NCI-H187 treated with DMSO at 0.1 percent for 48 hours (cell line): Measurements from ENCODE around the gene CD300LD.
"Not testable (repeated sequence)": the region's sequence is repeated elsewhere in the genome, so short reads cannot be mapped to it uniquely, and the experiment has no call there.

Source experiments
- DNase-seq: peaks from one replicate; lab custom pipeline; 2025; lab: John Stamatoyannopoulos, UW

The CD300LD gene

GRCh38 chr17:74571621-74572270 lies 20.3 kb downstream of the CD300LD start:
- DNase-seq: no peak

- no peak for DNase-seq
Measured at GRCh38 chr17:74569020-74570003, 22.8 kb downstream of the CD300LD start.

- DNase-seq: no peak
Measured at GRCh38 chr17:74568106-74568873, 23.8 kb downstream of the CD300LD start.

- no peak for DNase-seq
Measured at GRCh38 chr17:74567397-74567796, 24.7 kb downstream of the CD300LD start, which contains the start of gene CD300H. TSS of gene CD300H (minus strand) at chr17:74567509.

- DNase-seq: no peak
Measured at GRCh38 chr17:74566132-74566753, 25.8 kb downstream of the CD300LD start.

- no peak for DNase-seq
Measured at GRCh38 chr17:74565126-74565525, 27.0 kb downstream of the CD300LD start.

GRCh38 chr17:74563358-74563757 lies 28.7 kb downstream of the CD300LD start:
- DNase-seq: no peak

- no peak for DNase-seq
Measured at GRCh38 chr17:74561586-74561985, 30.5 kb downstream of the CD300LD start.

GRCh38 chr17:74558882-74559519 lies 33.1 kb downstream of the CD300LD start:
- DNase-seq: no peak

GRCh38 chr17:74558402-74558801 lies 33.7 kb downstream of the CD300LD start:
- DNase-seq: not testable (repeated sequence)

- DNase-seq: no peak
Measured at GRCh38 chr17:74555427-74555940, 36.6 kb downstream of the CD300LD start.

GRCh38 chr17:74554909-74555308 lies 37.2 kb downstream of the CD300LD start:
- DNase-seq: no peak

- no peak for DNase-seq
Measured at GRCh38 chr17:74552037-74552436, 40.0 kb downstream of the CD300LD start.

- no peak for DNase-seq
Measured at GRCh38 chr17:74550602-74551001, 41.5 kb downstream of the CD300LD start.

- DNase-seq: no peak
Measured at GRCh38 chr17:74549343-74549742, 42.7 kb downstream of the CD300LD start.

- DNase-seq: no peak
Measured at GRCh38 chr17:74547736-74548135, 44.3 kb downstream of the CD300LD start.

- DNase-seq: no peak
Measured at GRCh38 chr17:74547264-74547663, 44.8 kb downstream of the CD300LD start.

GRCh38 chr17:74546586-74546985 lies 45.5 kb downstream of the CD300LD start:
- DNase-seq: no peak

- no peak for DNase-seq
Measured at GRCh38 chr17:74545843-74546230, 46.2 kb downstream of the CD300LD start, which contains the start of gene CD300C. TSS of gene CD300C (minus strand) at chr17:74546115. CDS start at chr17:74545782, 333 bp downstream.

GRCh38 chr17:74544991-74545842 lies 46.9 kb downstream of the CD300LD start:
- no peak for DNase-seq
